AG09309 (cell line): Measurements from ENCODE around the gene LARP4.
"Not testable (repeated sequence)": the region's sequence is repeated elsewhere in the genome, so short reads cannot be mapped to it uniquely, and the experiment has no call there.

Experiments used
- DNase-seq: peaks from one replicate; pipeline ENCODE4 v3.0.0-alpha.2; 2010; ENCODE audit warnings: low read depth
- H3K4me3 ChIP-seq: 2 replicates; pipeline ENCODE4 v1.5.1; 2011; ENCODE audit warnings: mild to moderate bottlenecking, low read depth, low read length, moderate library complexity; ENCODE audit not compliant: control insufficient read depth
- TF ChIP-seq, protein P1 (sequence below): IDR thresholded peaks from 2 replicates; pipeline ENCODE4 v1.5.1; 2011; ENCODE audit warnings: mild to moderate bottlenecking, low read depth, low read length, inconsistent platforms; ENCODE audit not compliant: insufficient read depth, control insufficient read depth; ENCODE audit errors: missing control alignments

LARP4 gene

DNA sequence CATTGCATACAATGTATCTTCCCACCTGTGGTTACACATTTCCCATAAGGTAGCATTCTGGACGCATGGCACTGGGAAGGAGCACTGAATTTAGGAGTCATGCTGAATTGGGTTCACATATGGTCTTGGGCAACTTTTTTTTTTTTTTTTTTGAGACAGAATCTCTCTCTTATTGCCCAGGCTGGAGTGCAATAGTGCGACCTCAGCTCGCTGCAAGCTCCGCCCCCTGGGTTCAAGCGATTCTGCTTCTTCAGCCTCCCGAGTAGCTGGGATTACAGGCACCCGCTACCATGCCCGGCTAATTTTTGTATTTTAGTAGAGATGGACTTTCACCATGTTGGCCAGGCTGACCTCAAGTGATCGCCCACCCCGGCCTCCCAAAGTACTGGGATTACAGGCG lies 117.4 kb downstream of the LARP4 start:
- TF ChIP-seq, protein P1, sequence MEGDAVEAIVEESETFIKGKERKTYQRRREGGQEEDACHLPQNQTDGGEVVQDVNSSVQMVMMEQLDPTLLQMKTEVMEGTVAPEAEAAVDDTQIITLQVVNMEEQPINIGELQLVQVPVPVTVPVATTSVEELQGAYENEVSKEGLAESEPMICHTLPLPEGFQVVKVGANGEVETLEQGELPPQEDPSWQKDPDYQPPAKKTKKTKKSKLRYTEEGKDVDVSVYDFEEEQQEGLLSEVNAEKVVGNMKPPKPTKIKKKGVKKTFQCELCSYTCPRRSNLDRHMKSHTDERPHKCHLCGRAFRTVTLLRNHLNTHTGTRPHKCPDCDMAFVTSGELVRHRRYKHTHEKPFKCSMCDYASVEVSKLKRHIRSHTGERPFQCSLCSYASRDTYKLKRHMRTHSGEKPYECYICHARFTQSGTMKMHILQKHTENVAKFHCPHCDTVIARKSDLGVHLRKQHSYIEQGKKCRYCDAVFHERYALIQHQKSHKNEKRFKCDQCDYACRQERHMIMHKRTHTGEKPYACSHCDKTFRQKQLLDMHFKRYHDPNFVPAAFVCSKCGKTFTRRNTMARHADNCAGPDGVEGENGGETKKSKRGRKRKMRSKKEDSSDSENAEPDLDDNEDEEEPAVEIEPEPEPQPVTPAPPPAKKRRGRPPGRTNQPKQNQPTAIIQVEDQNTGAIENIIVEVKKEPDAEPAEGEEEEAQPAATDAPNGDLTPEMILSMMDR: no peak
- H3K4me3 ChIP-seq: no peak overlapping the region
- DNase-seq: no peak

DNA sequence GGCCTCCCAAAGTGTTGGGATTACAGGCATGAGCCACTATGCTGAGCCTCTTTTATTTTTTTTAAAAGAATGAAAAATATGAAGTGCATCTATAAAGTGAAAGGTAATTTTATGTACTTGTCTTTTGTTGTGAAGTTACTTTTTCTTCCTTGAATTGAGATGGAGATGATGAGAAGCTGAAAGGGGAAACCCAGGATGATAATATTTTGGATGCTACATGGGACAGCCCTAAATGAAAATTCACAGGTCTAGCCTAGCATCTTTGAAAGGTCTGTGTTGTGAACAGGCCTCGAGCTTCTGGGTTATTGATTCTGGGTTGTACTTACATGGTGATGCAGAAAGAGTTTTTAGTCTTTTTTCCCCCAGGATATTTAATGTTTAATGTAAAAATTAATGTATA lies 118.7 kb downstream of the LARP4 start:
- DNase-seq: no peak
- TF ChIP-seq, protein P1: no peak
- H3K4me3 ChIP-seq: no peak overlapping the region

DNA sequence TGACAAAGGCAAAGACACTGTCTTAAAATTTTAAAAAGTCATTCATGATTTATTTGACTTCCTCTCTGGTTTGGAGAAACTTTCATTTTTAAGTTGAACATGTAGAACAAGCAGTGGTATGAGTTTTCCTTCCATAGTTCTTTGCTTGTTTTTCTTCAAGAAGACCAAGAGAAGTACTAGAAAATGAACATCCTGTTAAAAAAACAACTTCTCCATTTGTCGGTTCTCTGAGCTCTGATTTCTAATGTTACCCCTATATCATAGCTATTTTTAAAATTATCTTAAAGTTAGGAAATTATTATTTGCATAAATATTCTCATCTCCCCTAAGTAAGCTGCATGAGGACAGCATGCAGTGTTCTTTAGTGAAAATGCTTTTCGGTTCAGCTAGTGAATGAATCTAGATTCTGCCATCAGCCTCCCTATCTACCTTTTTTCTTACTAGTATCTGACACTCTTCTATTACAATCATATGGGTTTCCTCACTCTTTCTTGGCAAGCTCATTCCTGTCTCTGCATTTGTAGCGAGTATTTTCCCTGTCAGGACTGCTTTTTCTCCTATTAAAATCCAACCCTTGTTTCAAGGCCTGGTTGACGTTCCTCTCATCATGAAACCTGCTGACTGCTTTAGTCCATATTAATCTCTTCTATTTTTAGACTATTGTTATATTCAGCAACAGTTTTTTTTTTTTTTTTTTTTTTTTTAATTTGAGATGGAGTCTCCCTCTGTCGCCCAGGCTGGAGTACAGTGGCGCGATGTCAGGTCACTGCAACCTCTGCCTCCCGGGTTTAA lies 119.9 kb downstream of the LARP4 start:
- H3K4me3 ChIP-seq: no peak overlapping the region
- DNase-seq: no peak
- TF ChIP-seq, protein P1: no peak

DNA sequence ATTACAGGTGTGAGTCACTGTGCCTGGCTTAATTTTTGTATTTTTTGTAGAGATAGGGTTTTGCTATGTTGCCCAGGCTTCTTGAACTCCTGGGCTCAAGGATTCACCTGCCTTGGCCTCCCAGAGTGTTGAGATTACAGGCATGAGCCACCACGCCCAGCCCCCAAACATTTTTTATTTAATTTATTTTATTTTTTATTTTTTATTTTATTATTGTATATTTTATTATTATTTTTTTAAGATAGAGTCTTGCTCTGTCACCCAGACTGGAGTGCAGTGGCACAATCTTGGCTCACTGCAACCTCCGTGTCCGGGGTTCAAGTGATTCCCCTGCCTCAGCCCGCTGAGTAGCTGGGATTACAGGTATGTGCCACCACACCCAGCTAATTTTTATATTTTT lies 121.1 kb downstream of the LARP4 start:
- not testable (repeated sequence) for H3K4me3 ChIP-seq, DNase-seq

DNA sequence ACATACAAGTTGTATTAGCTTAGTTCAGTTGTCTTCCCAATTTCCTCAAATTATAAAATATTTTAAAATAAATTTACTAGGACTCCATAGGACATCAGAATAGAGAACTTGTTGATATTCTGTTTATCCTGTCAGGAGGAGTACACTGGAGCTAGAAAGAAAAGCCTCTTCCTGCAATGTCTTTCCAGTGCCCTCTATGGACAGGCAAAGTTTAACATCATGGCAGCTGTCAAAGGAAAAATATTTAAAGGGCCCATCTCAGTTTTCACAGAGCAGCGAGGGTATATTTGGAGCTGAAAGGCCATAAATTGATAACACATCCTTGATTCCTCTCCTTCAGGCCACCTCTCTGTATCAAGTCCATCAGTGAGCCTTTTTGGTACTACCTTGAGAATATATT lies 123.1 kb downstream of the LARP4 start:
- no peak for DNase-seq
- no peak overlapping the region for H3K4me3 ChIP-seq
- TF ChIP-seq, protein P1: no peak

DNA sequence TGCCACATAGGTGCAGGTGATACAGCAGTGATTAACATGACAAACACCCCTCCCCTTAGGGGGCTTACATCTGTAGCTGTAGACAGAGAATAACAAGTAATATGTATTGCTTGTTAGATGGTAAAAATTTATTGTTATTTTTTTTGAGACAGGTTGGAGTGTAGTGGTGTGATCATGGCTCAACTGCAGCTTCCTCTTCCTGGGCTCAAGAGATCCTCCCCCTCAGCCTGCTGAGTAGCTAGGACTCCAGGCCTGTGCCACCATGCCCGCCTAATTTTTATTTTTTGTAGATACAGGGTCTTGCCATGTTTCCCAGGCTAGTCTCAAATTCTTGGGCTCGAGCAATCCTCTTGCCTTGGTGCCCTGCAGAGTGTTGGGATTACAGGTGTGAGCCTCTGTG lies 123.9 kb downstream of the LARP4 start:
- no peak for DNase-seq
- TF ChIP-seq, protein P1: no peak
- H3K4me3 ChIP-seq: no peak overlapping the region

DNA sequence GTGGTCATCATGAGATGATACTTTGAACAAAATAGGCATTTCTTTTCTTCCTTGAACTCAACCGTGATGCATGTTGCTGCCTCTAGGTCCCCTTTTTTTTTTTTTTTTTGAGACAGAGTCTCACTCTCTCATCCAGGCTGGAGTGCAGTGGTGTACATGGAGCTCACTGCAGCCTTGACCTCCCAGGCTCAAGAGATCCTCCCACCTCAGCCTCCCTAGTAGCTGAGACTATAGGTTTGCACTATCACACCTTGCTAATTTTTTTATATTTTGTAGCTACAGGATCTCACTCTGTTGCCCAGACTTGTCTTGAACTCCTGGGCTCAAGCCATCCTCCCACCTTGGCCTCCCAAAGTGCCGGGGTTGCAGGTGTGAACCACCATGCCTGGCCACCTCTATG lies 124.7 kb downstream of the LARP4 start:
- TF ChIP-seq, protein P1: no peak
- DNase-seq: no peak
- no peak overlapping the region for H3K4me3 ChIP-seq
